VCaP (cell line): ENCODE results near the gene PTTG1.

ENCODE experiments used
- H3K27ac ChIP-seq: fragments of 450-650 bp; 2 replicates; pipeline ENCODE4 v1.5.1; 2017
- CTCF ChIP-seq: fragments of 450-650 bp; conservative IDR thresholded peaks from 2 replicates; pipeline ENCODE4 v1.5.1; 2017; ENCODE audit warnings: mild to moderate bottlenecking, moderate library complexity

Gene PTTG1

GRCh38 chr5:160453751-160454150, 32.1 kb downstream of the PTTG1 start:
- H3K27ac ChIP-seq: no peak overlapping the region
- no peak for TF ChIP-seq CTCF

GRCh38 chr5:160455600-160455999, 33.9 kb downstream of the PTTG1 start:
- H3K27ac ChIP-seq: no peak overlapping the region
- no peak for TF ChIP-seq CTCF

- no peak for TF ChIP-seq CTCF
- no peak overlapping the region for H3K27ac ChIP-seq
Measured at GRCh38 chr5:160456480-160457177, 35.0 kb downstream of the PTTG1 start.

- no peak overlapping the region for H3K27ac ChIP-seq
- TF ChIP-seq CTCF: no peak
Measured at GRCh38 chr5:160457252-160457651, 35.6 kb downstream of the PTTG1 start.

- no peak for TF ChIP-seq CTCF
- no peak overlapping the region for H3K27ac ChIP-seq
Measured at GRCh38 chr5:160458806-160459800, 37.4 kb downstream of the PTTG1 start.

GRCh38 chr5:160460377-160461049, 38.9 kb downstream of the PTTG1 start:
- no peak for TF ChIP-seq CTCF

GRCh38 chr5:160461378-160461777, 39.7 kb downstream of the PTTG1 start:
- no peak for TF ChIP-seq CTCF
- H3K27ac ChIP-seq: no peak overlapping the region

More at GRCh38 chr5:160460377-160461049, 38.9 kb downstream of the PTTG1 start:
- no peak overlapping the region for H3K27ac ChIP-seq
